ENCODE measurements around the gene PPP2R3B.
"Not testable (repeated sequence)": the region's sequence is repeated elsewhere in the genome, so short reads cannot be mapped to it uniquely, and the experiment has no call there.

PPP2R3B gene

DNA sequence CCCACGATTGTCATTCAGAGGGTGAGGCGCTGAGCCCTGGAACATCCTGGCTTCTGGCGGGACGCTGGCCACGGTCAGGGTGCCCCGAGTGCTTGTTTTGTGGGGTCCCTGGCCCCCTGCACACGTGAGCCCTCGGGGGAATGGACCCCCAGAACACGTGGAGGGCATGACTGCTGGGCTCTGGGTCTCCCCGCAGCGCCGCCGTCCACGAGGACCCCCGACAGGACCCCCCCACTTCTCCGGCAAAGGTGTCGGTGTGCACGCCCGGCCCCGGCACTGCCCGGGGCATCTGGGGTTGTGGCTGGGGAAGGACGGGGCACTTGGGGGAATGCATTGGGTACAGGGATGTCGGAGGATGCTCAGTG is 54.2 kb downstream of the PPP2R3B start:
- Histone ChIP-seq H3K4me1 (ENCODE audit: control insufficient read depth, insufficient read depth, low read length) (no peaks in the 10 kb centered on the region), H3K9me3 (ENCODE audit: control insufficient read depth, low read length) (no peaks in the 10 kb centered on the region), H3K4me3 (ENCODE audit: insufficient read depth, low read depth, low read length) (no peak overlapping the region), H3K27ac (ENCODE audit: insufficient read depth, low read depth, low read length, poor library complexity, severe bottlenecking) (no peak overlapping the region), H3K27me3 (ENCODE audit: control insufficient read depth, insufficient read depth, low read length, poor library complexity, severe bottlenecking) (no peaks in the 10 kb centered on the region), H3K36me3 (ENCODE audit: control insufficient read depth, insufficient read depth, low read length) (peaks cover 10% of the 10 kb centered on the region)
- 90% methylated on average over 23 of the region's 23 CpGs for WGBS, 2 experiments

DNA sequence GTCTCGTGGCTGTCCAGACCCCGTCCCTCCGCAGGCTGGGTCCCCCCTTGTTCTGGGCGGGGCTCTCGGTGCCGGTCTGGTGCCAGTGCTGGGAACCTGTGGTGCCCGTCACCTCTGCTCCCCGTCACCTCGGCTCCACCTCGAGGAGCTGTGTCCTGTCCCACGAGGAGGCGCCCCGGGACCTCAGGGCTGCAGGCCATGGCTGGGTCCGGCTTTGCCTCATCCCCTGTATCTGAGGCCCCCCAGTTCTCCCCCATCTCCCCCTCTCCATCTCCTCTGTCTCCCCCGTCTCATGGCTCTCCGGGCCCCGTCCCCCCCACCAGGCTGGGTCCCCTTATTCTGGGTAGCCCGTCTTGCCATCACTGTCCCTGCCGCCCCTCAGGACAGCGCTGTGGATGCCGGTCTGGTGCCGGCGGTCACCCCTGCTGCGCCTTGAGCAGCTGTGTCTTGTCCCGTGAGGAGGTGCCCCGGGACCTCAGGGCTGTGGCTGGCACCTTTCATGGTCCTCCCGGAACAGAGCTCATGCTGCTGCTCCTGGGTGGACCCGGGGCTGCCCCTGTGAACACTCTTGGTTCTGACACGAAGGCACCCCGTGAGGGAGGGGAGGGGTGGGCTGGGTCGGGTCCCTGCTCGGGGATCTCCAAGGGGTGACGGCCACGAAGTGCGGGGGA is 54.7 kb downstream of the PPP2R3B start:
- H3K27me3 ChIP-seq (ENCODE audit: control insufficient read depth, insufficient read depth, low read length, poor library complexity, severe bottlenecking) = no peaks in the 10 kb centered on the region
- no peak overlapping the region for H3K4me3 ChIP-seq (ENCODE audit: insufficient read depth, low read depth, low read length)
- H3K9me3 ChIP-seq (ENCODE audit: control insufficient read depth, low read length) = no peaks in the 10 kb centered on the region
- peaks cover 7% of the 10 kb centered on the region for H3K36me3 ChIP-seq (ENCODE audit: control insufficient read depth, insufficient read depth, low read length)
- no peaks in the 10 kb centered on the region for H3K4me1 ChIP-seq (ENCODE audit: control insufficient read depth, insufficient read depth, low read length)
- 88% methylated on average over 34 of the region's 35 CpGs for WGBS, 2 experiments
- H3K27ac ChIP-seq (ENCODE audit: insufficient read depth, low read depth, low read length, poor library complexity, severe bottlenecking) = no peak overlapping the region

DNA sequence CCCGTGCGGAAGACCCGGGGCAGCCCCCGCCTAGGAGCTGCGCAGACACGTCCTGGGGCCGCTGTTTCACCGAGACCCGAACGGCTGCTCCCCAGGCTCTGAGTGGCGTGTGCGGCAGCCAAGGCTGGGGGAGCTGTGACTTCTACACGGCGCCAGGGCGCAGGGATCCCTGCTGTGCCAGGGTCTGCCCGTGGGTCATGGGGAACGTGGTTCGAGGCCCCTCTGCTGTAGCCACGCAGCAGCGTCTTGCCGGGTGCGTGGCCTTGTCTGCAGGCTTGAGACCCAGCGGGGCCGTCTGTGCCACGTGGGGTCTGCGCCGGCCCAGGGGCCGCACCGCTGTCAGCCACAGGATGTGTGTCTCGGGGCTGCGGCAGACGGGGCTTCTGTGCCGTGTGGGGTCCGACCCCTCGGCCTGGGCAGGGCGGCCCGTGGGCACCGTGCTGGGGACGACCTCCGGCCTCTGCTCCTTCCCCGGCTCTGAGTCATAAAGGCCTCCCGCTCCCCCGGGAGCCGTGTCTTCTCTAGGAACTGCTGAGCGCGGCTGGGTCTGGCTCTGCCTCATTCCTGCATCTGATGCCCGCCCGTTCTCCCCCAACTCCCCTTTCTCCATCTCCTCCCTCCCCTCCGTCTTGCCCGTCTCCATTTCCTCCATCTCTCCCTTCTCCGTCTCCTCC is 55.4 kb downstream of the PPP2R3B start:
- no peaks in the 10 kb centered on the region for H3K4me1 ChIP-seq (ENCODE audit: control insufficient read depth, insufficient read depth, low read length)
- no peak overlapping the region for H3K4me3 ChIP-seq (ENCODE audit: insufficient read depth, low read depth, low read length)
- peaks cover 7% of the 10 kb centered on the region for H3K36me3 ChIP-seq (ENCODE audit: control insufficient read depth, insufficient read depth, low read length)
- no peaks in the 10 kb centered on the region for H3K9me3 ChIP-seq (ENCODE audit: control insufficient read depth, low read length)
- WGBS, 2 experiments = 75% methylated on average over 51 of the region's 51 CpGs
- no peaks in the 10 kb centered on the region for H3K27me3 ChIP-seq (ENCODE audit: control insufficient read depth, insufficient read depth, low read length, poor library complexity, severe bottlenecking)
- H3K27ac ChIP-seq (ENCODE audit: insufficient read depth, low read depth, low read length, poor library complexity, severe bottlenecking) = no peak overlapping the region

DNA sequence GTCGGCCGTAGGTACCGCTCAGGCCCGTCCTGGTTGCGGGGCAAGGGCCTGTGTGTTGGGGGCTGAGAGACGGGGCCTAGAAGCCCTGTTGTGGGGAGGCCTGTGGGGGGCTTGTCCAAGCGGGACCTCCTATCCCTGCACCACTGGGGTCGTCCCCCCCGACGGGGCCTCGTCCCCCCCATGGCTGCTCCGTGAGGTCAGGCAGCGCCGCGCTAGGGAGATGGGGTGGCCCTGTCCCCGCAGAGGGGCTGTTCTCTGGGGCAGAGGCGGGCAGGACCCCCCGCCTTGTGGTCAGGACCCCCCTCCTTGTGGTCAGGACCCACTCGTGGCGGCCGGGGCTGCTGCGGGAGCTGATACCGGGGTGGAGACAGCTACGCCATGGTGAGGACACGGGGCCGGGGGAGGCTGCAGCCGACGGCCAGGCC is 56.0 kb downstream of the PPP2R3B start:
- Histone ChIP-seq H3K4me3 (ENCODE audit: insufficient read depth, low read depth, low read length) (no peak overlapping the region), H3K9me3 (ENCODE audit: control insufficient read depth, low read length) (no peaks in the 10 kb centered on the region), H3K27me3 (ENCODE audit: control insufficient read depth, insufficient read depth, low read length, poor library complexity, severe bottlenecking) (no peaks in the 10 kb centered on the region), H3K4me1 (ENCODE audit: control insufficient read depth, insufficient read depth, low read length) (no peaks in the 10 kb centered on the region), H3K36me3 (ENCODE audit: control insufficient read depth, insufficient read depth, low read length) (peaks cover 4% of the 10 kb centered on the region), H3K27ac (ENCODE audit: insufficient read depth, low read depth, low read length, poor library complexity, severe bottlenecking) (no peak overlapping the region)
- WGBS, 2 experiments = 90% methylated on average over 28 of the region's 28 CpGs

DNA sequence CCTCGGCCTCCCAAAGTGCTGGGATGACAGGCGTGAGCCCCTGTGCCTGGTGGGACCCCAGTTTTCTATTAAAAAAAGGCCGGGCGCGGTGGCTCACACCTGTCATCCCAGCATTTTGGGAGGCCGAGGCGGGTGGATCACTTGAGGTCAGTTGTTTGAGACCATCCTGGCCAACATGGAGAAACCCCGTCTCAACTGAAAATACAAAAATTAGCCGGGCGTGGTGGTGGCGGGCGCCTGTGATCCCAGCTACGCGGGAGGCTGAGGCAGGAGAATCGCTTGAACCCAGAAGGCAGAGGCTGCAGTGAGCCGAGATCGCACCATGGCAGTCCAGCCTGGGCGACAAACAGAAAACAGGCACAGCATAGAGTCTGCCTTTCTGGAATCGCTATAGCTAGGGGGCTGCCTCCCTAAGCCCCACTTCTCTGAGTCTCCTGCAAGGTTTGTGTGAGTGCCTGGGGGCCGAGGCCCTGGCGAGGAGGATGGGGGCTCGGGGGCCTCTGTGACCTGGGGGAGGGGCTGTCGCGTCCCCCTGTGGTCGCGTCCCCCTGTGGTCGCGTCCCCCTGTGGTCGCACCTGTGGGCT is 56.5 kb downstream of the PPP2R3B start:
- H3K9me3 ChIP-seq (ENCODE audit: control insufficient read depth, low read length); H3K4me1 ChIP-seq (ENCODE audit: control insufficient read depth, insufficient read depth, low read length); H3K27ac ChIP-seq (ENCODE audit: insufficient read depth, low read depth, low read length, poor library complexity, severe bottlenecking); H3K4me3 ChIP-seq (ENCODE audit: insufficient read depth, low read depth, low read length); H3K27me3 ChIP-seq (ENCODE audit: control insufficient read depth, insufficient read depth, low read length, poor library complexity, severe bottlenecking); H3K36me3 ChIP-seq (ENCODE audit: control insufficient read depth, insufficient read depth, low read length): not testable (repeated sequence)
- WGBS, 2 experiments = 92% methylated on average over 29 of the region's 29 CpGs

DNA sequence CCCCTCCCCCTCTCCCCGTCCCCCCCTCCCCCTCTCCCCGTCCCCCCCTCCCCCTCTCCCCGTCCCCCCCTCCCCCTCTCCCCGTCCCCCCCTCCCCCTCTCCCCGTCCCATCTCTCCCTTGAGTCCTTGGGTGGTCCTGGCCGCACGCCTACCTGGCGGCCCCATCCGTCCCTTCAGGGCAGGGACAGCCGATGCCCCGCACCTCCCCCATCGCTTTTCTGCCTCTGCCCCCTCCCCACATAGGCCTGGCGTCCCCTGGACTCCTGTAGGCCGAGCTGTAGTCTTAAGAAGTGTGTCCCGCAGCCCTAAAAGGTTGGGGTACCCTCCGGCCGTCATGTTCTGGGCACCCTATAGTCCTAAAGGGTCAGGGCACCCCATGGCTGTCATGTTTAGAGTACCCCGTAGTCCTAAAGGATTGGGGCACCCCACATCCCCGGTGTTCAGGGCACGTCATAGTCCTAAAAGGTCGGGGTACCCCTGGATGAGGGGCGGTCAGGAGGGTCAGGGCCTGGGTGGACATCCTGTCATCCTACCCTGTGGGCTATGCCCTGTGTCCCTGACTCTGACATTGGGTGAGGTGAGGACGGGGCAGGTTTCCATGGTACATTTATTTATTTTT is 57.3 kb downstream of the PPP2R3B start:
- H3K36me3 ChIP-seq (ENCODE audit: control insufficient read depth, insufficient read depth, low read length) = peaks cover 4% of the 10 kb centered on the region
- 91 to 92% methylated on average over 18 to 19 of the region's 23 CpGs for WGBS, 2 experiments
- no peaks in the 10 kb centered on the region for H3K27me3 ChIP-seq (ENCODE audit: control insufficient read depth, insufficient read depth, low read length, poor library complexity, severe bottlenecking)
- H3K4me3 ChIP-seq (ENCODE audit: insufficient read depth, low read depth, low read length) = no peak overlapping the region
- no peaks in the 10 kb centered on the region for H3K9me3 ChIP-seq (ENCODE audit: control insufficient read depth, low read length)
- H3K4me1 ChIP-seq (ENCODE audit: control insufficient read depth, insufficient read depth, low read length) = no peaks in the 10 kb centered on the region
- H3K27ac ChIP-seq (ENCODE audit: insufficient read depth, low read depth, low read length, poor library complexity, severe bottlenecking) = no peak overlapping the region

DNA sequence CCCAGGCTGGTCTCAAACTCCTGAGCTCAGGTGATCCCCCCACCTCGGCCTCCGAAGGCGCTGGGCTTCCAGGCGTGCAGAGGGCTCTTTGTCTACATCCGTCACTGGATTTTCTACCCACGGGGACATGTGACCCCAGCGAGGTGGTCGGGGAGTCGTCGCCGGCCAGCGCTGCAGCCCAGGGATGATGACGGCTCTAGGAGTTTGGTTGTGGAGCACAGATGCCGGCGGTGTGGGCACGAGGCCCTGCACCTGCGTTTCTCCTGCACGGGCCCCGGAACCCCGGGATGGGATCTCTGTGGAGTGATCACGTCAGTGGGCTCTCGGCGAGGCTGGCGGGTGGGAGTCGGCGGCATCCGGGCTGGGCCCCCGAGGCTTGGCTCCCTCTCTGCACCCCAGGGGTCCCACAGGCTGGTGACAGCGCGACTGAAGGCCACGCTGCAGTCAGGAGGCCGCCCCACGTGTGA is 59.0 kb downstream of the PPP2R3B start:
- no peak overlapping the region for H3K4me3 ChIP-seq (ENCODE audit: insufficient read depth, low read depth, low read length)
- H3K36me3 ChIP-seq (ENCODE audit: control insufficient read depth, insufficient read depth, low read length) = no peaks in the 10 kb centered on the region
- no peaks in the 10 kb centered on the region for H3K9me3 ChIP-seq (ENCODE audit: control insufficient read depth, low read length)
- H3K27me3 ChIP-seq (ENCODE audit: control insufficient read depth, insufficient read depth, low read length, poor library complexity, severe bottlenecking) = no peaks in the 10 kb centered on the region
- H3K4me1 ChIP-seq (ENCODE audit: control insufficient read depth, insufficient read depth, low read length) = no peaks in the 10 kb centered on the region
- 90 to 92% methylated on average over 33 of the region's 33 CpGs for WGBS, 2 experiments
- no peak overlapping the region for H3K27ac ChIP-seq (ENCODE audit: insufficient read depth, low read depth, low read length, poor library complexity, severe bottlenecking)

DNA sequence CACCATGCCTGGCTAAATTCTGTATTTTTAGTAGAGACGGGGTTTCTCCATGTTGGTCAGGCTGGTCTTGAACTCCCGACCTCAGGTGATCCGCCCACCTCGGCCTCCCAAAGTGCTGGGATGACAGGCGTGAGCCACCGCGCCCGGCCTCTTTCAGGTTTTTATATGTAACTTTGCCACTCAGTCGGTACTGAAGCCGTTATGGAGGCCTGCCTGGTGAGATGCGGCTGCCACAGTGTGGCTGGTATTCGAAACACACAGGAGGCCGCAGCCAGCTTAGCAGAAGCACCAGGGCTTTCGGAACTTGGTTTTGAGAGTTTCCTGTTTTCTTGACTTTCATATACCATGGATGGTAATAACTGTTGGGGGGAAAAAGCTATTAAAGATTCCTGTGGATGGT is 62.0 kb downstream of the PPP2R3B start:
- H3K27me3 ChIP-seq (ENCODE audit: control insufficient read depth, insufficient read depth, low read length, poor library complexity, severe bottlenecking); H3K36me3 ChIP-seq (ENCODE audit: control insufficient read depth, insufficient read depth, low read length); H3K4me1 ChIP-seq (ENCODE audit: control insufficient read depth, insufficient read depth, low read length); H3K9me3 ChIP-seq (ENCODE audit: control insufficient read depth, low read length); H3K4me3 ChIP-seq (ENCODE audit: insufficient read depth, low read depth, low read length); H3K27ac ChIP-seq (ENCODE audit: insufficient read depth, low read depth, low read length, poor library complexity, severe bottlenecking): not testable (repeated sequence)
- 88 to 90% methylated on average over 14 of the region's 14 CpGs for WGBS, 2 experiments

DNA sequence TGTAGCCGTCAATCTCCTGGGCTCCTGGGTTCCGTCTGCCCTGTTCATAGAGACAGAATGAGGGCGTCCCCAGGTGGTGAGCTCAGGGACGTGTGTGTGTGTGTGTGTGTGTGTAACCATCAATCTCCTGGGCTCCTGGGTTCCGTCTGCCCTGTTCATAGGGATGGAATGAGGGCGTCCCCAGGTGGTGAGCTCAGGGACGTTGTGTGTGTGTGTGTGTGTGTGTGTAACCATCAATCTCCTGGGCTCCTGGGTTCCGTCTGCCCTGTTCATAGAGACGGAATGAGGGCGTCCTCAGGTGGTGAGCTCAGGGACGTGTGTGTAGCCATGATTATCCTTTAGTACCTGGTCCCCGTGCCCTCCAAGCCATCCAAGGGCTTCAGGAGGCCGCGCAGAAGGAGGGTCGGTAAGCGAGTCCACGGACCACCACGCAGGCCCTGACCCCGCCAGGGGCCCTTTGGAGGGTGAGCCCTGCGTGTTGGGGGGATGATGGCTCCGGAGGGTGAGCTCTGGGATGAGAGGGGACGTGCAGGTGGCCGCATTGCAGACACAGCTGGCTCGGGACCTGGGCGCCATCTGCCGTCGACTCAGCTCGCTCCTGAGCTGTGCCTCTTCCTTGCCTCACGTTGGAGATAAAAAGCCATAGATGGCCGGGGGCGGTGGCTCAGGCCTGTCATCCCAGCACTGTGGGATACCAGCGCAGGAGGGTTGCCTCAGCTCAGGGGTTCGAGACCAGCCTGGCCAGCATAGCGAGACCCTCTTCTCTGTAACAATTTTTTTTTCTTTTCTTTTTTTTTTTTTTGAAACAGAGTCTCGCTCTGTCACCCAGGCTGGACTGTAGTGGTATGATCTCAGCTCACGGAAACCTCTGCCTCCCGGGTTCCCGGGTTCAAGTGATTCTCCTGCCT is 62.7 kb downstream of the PPP2R3B start:
- H3K36me3 ChIP-seq (ENCODE audit: control insufficient read depth, insufficient read depth, low read length) = no peaks in the 10 kb centered on the region
- H3K4me3 ChIP-seq (ENCODE audit: insufficient read depth, low read depth, low read length) = no peak overlapping the region
- H3K4me1 ChIP-seq (ENCODE audit: control insufficient read depth, insufficient read depth, low read length) = peaks cover 9% of the 10 kb centered on the region
- H3K9me3 ChIP-seq (ENCODE audit: control insufficient read depth, low read length) = no peaks in the 10 kb centered on the region
- 50 to 53% methylated on average over 38 of the region's 38 CpGs for WGBS, 2 experiments
- peak overlapping the region; percentile 16 for H3K27ac ChIP-seq (ENCODE audit: insufficient read depth, low read depth, low read length, poor library complexity, severe bottlenecking)
- H3K27me3 ChIP-seq (ENCODE audit: control insufficient read depth, insufficient read depth, low read length, poor library complexity, severe bottlenecking) = no peaks in the 10 kb centered on the region

Data from ectodermal cell (in vitro differentiated cells).